Smooth muscle cell (in vitro differentiated cells): ENCODE results near the gene ZNF385D. TPM values are rescaled to one million over a fixed set of nuclear protein-coding genes. Genes with fewer than 3 reads are reported as not detected.

Experiments used
- DNase-seq: peaks from one replicate; lab custom pipeline; 2025; ENCODE audit not compliant: unreplicated experiment; lab: John Stamatoyannopoulos, UW
- H2AFZ ChIP-seq: fragments of 200-600 bp; sonication (generic); 2 replicates; pipeline ENCODE4 v1.6.0; 2016; ENCODE audit warnings: antibody characterized with exemption, low read depth, mild to moderate bottlenecking
- H3F3A ChIP-seq: fragments of 200-600 bp; sonication (generic); 2 replicates; pipeline ENCODE4 v1.6.0; 2017; ENCODE audit warnings: antibody characterized with exemption, low read depth
- H3K27ac ChIP-seq: fragments of 200-600 bp; sonication (generic); 2 replicates; pipeline ENCODE4 v1.5.1; 2016; ENCODE audit warnings: low read depth, mild to moderate bottlenecking
- H3K27me3 ChIP-seq: fragments of 200-600 bp; sonication (generic); 2 replicates; pipeline ENCODE4 v1.6.1; 2016; ENCODE audit warnings: low read depth, mild to moderate bottlenecking
- H3K36me3 ChIP-seq: fragments of 200-600 bp; sonication (generic); 2 replicates; pipeline ENCODE4 v1.5.1; 2016; ENCODE audit warnings: low read depth
- H3K4me1 ChIP-seq: fragments of 200-600 bp; sonication (generic); 2 replicates; pipeline ENCODE4 v1.5.1; 2016; ENCODE audit warnings: low read depth
- H3K4me2 ChIP-seq: fragments of 200-600 bp; sonication (generic); 2 replicates; pipeline ENCODE4 v1.6.0; 2016; ENCODE audit warnings: mild to moderate bottlenecking
- H3K4me3 ChIP-seq: fragments of 200-600 bp; sonication (generic); 2 replicates; pipeline ENCODE4 v1.5.1; 2016; ENCODE audit warnings: mild to moderate bottlenecking
- H3K79me2 ChIP-seq: fragments of 200-600 bp; sonication (generic); 2 replicates; pipeline ENCODE4 v1.6.0; 2016; ENCODE audit warnings: low read depth, mild to moderate bottlenecking
- H3K9ac ChIP-seq: fragments of 200-600 bp; sonication (generic); 2 replicates; pipeline ENCODE4 v1.6.0; 2016; ENCODE audit warnings: low read depth
- H3K9me3 ChIP-seq: fragments of 200-600 bp; sonication (generic); replicated peaks from 2 replicates; pipeline ENCODE4 v1.5.1; 2016; ENCODE audit warnings: low read depth
- H4K20me1 ChIP-seq: fragments of 200-600 bp; sonication (generic); 2 replicates; pipeline ENCODE4 v1.6.0; 2016; ENCODE audit warnings: low read depth
- CTCF ChIP-seq: fragments of 200-600 bp; sonication (generic); IDR thresholded peaks from 2 replicates; pipeline ENCODE4 v1.5.1; 2017; ENCODE audit warnings: borderline replicate concordance, mild to moderate bottlenecking, antibody characterized with exemption; ENCODE audit not compliant: insufficient read depth, poor library complexity, severe bottlenecking
- WGBS: methylation state at CpG from one replicate; pipeline ENCODE4 v1.1.7; 2016; ENCODE audit warnings: low lambda C conversion rate; 5-methylcytosine and 5-hydroxymethylcytosine counted together
- polyA plus RNA-seq: library from polyadenylated mRNA; unstranded; fragments of >200 nt; fragmentation: Nextera tagmentation; extraction: Ambion mirVana; gene quantifications from 2 replicates; pipeline ENCODE4 v1.2.1, GENCODE V29; 2016
- total RNA-seq: library from RNA; depleted of rRNA; stranded (reverse); fragments of >200 nt; gene quantifications from 2 replicates; pipeline ENCODE4 v1.2.3, GENCODE V29; 2014

ZNF385D gene
- total and polyA plus RNA-seq, 2 experiments from 2014 or later: 0.13 to 2.4 TPM

- no peaks in the 10 kb centered on the region for H3K79me2 ChIP-seq
- no peaks in the 10 kb centered on the region for H3K36me3 ChIP-seq
- H3K27ac ChIP-seq: no peak overlapping the region
- H3K4me2 ChIP-seq: no peak overlapping the region
- TF ChIP-seq CTCF: no peak
- H3K4me3 ChIP-seq: no peak overlapping the region
- no peaks in the 10 kb centered on the region for H3F3A ChIP-seq
- no peak overlapping the region for H3K9ac ChIP-seq
- no peaks in the 10 kb centered on the region for H4K20me1 ChIP-seq
- no peaks in the 10 kb centered on the region for H3K27me3 ChIP-seq
- DNase-seq: no peak
- H3K4me1 ChIP-seq: no peaks in the 10 kb centered on the region
- no peak overlapping the region for H2AFZ ChIP-seq
- 95% methylated on average over 5 of the region's 6 CpGs for WGBS
- H3K9me3 ChIP-seq: no peaks in the 10 kb centered on the region
Observed at GRCh38 chr3:21670386-21670785, 80.6 kb downstream of the ZNF385D start.

GRCh38 chr3:21668012-21668411 lies 83.0 kb downstream of the ZNF385D start:
- Histone ChIP-seq H3F3A (no peaks in the 10 kb centered on the region), H3K36me3 (no peaks in the 10 kb centered on the region), H3K27me3 (no peaks in the 10 kb centered on the region), H3K4me2 (no peak overlapping the region), H3K79me2 (no peaks in the 10 kb centered on the region), H3K27ac (no peak overlapping the region), H2AFZ (no peak overlapping the region), H3K9ac (no peak overlapping the region), H3K4me3 (no peak overlapping the region), H4K20me1 (no peaks in the 10 kb centered on the region), H3K4me1 (no peaks in the 10 kb centered on the region), H3K9me3 (no peaks in the 10 kb centered on the region)
- no peak for TF ChIP-seq CTCF
- 85% methylated on average over 1 of the region's 1 CpG for WGBS
- no peak for DNase-seq

- Histone ChIP-seq H2AFZ (no peak overlapping the region), H3F3A (no peaks in the 10 kb centered on the region), H3K4me1 (no peaks in the 10 kb centered on the region), H3K79me2 (no peaks in the 10 kb centered on the region), H4K20me1 (no peaks in the 10 kb centered on the region), H3K27ac (no peak overlapping the region), H3K4me3 (no peak overlapping the region), H3K36me3 (no peaks in the 10 kb centered on the region), H3K9ac (no peak overlapping the region), H3K4me2 (no peak overlapping the region), H3K27me3 (no peaks in the 10 kb centered on the region), H3K9me3 (no peaks in the 10 kb centered on the region)
- no peak for DNase-seq
- WGBS: 54% methylated on average over 6 of the region's 6 CpGs
- TF ChIP-seq CTCF: no peak
Observed at GRCh38 chr3:21665444-21666100, 85.4 kb downstream of the ZNF385D start.

- TF ChIP-seq CTCF: no peak
- Histone ChIP-seq H3K9ac (no peak overlapping the region), H3K27me3 (no peaks in the 10 kb centered on the region), H4K20me1 (no peaks in the 10 kb centered on the region), H3K4me3 (no peak overlapping the region), H3K4me2 (no peak overlapping the region), H3K4me1 (no peaks in the 10 kb centered on the region), H3K9me3 (no peaks in the 10 kb centered on the region), H2AFZ (no peak overlapping the region), H3K36me3 (no peaks in the 10 kb centered on the region), H3K79me2 (no peaks in the 10 kb centered on the region), H3F3A (no peaks in the 10 kb centered on the region), H3K27ac (no peak overlapping the region)
- no peak for DNase-seq
- WGBS: 98% methylated on average over 3 of the region's 3 CpGs
Observed at GRCh38 chr3:21664996-21665395, 86.0 kb downstream of the ZNF385D start.
